GM10266 (cell line): Measurements from ENCODE around the gene RACK1.

Experiments
- DNase-seq: peaks from one replicate; pipeline ENCODE4 v3.0.0; 2012; ENCODE audit errors: extremely low spot score
- CTCF ChIP-seq: IDR thresholded peaks from 2 replicates; pipeline ENCODE4 v1.5.1; 2012; ENCODE audit warnings: mild to moderate bottlenecking, low read depth; ENCODE audit not compliant: control insufficient read depth, insufficient read depth; ENCODE audit errors: missing control alignments

RACK1 gene

DNA sequence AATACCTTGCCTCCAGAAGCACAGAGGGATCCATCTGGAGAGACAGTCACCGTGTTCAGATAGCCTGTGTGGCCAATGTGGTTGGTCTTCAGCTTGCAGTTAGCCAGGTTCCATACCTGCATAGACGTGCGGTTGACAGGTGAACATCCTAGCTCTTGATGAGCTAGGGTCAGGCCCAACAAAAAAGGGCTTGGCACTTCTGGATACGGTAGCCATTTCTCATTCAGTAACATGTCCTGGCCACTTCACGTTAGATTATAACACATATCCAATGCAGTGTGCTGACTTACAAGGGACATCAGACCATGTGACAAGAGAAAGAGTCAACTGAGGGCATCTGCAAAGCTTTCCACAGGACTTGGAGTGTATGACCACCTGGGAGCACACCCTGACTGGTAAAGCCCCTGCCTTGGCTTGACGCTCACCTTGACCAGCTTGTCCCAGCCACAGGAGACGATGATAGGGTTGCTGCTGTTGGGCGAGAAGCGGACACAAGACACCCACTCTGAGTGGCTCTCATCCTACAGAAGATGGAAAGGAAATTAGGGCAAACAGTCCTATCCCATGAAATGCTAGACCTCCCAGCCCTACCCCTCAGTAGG lies 4.5 kb downstream of the RACK1 start:
- no peak for TF ChIP-seq CTCF
- DNase-seq, result no peak

- DNase-seq, result no peak
- TF ChIP-seq CTCF, result no peak
Measured at GRCh38 chr5:181237729-181238385, 5.8 kb downstream of the RACK1 start.

- DNase-seq, result no peak
- TF ChIP-seq CTCF, result no peak
Measured at GRCh38 chr5:181236954-181237641, 6.6 kb downstream of the RACK1 start.

DNA sequence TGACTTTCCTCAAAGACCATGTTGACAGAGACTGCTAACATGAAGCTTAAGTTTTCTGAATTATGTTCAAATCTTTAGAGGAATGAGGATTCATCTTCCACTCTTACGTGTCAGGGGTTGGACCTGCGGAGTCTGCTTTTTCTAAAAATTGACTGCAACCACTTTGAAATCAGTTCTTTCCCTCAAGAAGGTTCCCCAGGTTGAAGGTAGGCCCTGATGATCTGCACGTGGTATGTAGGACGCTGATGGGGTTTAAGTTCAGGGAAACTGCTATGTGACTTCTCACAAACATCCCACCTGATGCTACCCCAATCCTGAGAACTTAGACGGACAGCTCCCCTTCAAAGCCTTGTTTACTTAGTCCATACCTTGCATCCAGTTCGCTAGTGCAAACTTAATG lies 7.2 kb downstream of the RACK1 start:
- DNase-seq, result no peak
- TF ChIP-seq CTCF, result no peak

GRCh38 chr5:181235689-181236366 lies 7.9 kb downstream of the RACK1 start:
- DNase-seq, result no peak
- TF ChIP-seq CTCF, result no peak

GRCh38 chr5:181235323-181235688 lies 8.4 kb downstream of the RACK1 start:
- TF ChIP-seq CTCF, result no peak
- no peak for DNase-seq
